ENCODE results near the gene RASIP1.
A peak's percentile ranks its signal among the peaks of the same experiment; 100 is the strongest.

Gene RASIP1

DNA sequence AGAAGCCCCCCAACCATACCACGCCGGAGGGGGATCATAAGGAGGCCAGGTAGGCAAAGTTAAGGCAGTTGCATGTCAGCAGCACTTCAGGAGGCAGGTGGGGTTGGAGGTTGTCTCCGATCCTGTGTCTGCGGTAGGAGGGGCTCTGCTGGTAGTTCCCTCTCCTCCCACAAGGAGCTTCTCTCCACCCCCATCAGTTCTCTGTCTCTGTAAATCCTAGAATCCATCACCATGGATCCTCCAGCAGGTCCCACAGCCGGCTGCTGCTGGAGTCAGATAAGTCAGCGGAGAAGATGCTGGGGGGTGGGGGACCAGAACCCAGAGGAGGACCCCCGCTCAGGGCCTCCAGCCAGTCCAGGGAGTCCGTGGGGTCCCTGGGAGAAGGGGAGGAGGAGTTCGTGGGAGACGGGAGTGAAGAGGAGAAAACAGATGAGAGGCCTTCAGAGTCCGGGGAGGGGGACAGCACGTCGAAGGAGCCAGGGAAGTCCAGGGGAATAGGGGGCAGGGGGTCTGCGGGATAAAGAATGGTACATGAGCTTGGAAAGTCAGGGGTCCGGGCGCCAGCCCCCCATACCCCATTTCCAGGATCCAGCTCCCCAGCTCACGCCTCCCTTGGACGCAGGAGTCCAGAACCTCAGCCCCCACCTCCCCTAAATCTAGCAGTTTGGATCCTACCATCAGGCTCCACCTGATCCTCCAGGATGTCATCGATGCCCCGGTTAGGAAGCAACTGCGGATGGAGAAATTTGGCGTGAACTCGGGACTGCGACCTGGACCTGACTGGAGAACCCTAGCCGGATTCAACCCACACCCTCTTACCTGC is 27.2 kb downstream of the RASIP1 start:
- TF ChIP-seq, protein P1, sequence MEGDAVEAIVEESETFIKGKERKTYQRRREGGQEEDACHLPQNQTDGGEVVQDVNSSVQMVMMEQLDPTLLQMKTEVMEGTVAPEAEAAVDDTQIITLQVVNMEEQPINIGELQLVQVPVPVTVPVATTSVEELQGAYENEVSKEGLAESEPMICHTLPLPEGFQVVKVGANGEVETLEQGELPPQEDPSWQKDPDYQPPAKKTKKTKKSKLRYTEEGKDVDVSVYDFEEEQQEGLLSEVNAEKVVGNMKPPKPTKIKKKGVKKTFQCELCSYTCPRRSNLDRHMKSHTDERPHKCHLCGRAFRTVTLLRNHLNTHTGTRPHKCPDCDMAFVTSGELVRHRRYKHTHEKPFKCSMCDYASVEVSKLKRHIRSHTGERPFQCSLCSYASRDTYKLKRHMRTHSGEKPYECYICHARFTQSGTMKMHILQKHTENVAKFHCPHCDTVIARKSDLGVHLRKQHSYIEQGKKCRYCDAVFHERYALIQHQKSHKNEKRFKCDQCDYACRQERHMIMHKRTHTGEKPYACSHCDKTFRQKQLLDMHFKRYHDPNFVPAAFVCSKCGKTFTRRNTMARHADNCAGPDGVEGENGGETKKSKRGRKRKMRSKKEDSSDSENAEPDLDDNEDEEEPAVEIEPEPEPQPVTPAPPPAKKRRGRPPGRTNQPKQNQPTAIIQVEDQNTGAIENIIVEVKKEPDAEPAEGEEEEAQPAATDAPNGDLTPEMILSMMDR (IDR thresholded peaks at IDR 0.05; ENCODE audit: insufficient read depth, low read depth, low read length, missing control alignments), result peak; percentile 44
- peak; percentile 45 for DNase-seq (ENCODE audit: low read depth)
- peak overlapping the region; percentile 70 for H3K4me3 ChIP-seq (ENCODE audit: low read length)

DNA sequence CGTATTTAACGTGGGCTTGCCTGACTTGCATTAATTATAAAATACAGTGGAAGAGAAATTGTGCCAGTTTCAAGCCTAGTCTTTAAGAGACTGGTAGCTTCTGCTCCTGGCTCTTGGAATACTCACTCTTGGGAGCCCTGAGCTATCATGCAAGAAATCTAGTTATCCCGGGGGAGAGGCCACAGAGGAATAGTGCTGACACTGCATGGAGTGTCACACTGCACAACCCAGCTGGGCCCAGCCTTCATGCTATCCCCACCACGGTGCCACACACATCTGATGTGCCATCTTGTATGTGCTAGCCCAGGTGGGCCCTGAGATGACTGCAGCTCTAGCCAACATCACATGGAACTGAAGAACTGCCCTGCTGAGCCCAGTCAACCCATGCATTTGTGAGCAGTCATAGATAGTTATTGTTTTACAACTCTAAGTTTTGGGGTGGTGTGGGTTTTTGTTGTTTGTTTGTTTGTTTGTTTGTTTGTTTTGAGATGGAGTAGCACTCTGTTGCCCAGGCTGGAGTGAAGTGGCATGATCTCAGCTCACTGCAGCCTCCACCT is 29.2 kb downstream of the RASIP1 start:
- DNase-seq (ENCODE audit: low read depth), result no peak

DNA sequence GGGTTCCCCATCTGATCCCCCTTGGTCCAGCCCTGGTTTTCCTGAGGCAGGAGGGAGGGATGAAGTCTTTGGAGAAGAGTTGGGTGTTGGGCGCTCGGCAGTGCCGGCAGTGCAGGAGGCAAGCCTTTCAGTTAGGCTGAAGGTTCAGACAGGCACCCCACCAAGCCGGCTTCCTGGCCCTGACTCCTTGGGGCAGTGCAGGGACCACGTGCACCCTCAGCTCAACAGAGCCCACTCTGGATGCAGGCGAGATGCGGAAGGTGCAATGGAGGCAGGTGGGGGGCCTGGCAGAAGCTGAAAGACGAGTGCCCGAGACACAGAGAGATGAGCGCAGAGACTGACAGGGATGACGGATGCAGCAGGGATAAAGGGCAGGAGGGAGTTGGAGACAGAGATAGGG is 31.9 kb downstream of the RASIP1 start:
- TF ChIP-seq, protein P1 (IDR thresholded peaks at IDR 0.05; ENCODE audit: insufficient read depth, low read depth, low read length, missing control alignments), result no peak
- no peak overlapping the region for H3K4me3 ChIP-seq (ENCODE audit: low read length)
- DNase-seq (ENCODE audit: low read depth), result no peak

More for the DNA sequence above, 29.2 kb downstream of the RASIP1 start:
- no peak overlapping the region for H3K4me3 ChIP-seq (ENCODE audit: low read length)
- TF ChIP-seq, protein P1 (IDR thresholded peaks at IDR 0.05; ENCODE audit: insufficient read depth, low read depth, low read length, missing control alignments), result no peak

DNA sequence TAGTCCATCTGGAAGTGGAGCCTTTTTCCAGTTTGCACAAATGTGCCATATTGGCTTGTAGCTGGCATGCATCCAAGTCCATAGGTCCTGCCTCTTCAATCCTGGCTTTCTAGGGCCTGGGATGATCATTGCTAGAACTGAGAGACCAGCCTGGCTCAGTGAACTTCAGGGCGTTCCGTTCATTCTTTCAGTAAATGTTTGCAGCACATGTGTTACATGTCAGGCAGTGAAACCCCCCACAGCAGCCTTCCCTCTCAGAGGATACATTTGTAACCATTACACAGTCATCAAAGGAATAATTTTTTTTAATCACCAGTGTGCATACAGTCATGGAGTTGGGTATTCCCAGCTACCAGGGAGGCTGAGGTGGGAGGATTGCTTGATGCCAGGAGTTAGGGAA is 35.0 kb downstream of the RASIP1 start:
- no peak for DNase-seq (ENCODE audit: low read depth)
- H3K4me3 ChIP-seq (ENCODE audit: low read length), result no peak overlapping the region
- TF ChIP-seq, protein P1 (IDR thresholded peaks at IDR 0.05; ENCODE audit: insufficient read depth, low read depth, low read length, missing control alignments), result no peak

DNA sequence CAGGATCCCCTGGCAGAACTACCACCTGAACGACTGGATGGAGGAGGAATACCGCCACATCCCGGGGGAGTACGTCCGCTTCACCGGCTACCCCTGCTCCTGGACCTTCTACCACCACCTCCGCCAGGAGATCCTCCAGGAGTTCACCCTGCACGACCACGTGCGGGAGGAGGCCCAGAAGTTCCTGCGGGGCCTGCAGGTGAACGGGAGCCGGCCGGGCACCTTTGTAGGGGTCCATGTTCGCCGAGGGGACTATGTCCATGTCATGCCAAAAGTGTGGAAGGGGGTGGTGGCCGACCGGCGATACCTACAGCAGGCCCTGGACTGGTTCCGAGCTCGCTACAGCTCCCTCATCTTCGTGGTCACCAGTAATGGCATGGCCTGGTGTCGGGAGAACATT is 37.1 kb downstream of the RASIP1 start:
- DNase-seq (ENCODE audit: low read depth), result no peak
- TF ChIP-seq, protein P1 (IDR thresholded peaks at IDR 0.05; ENCODE audit: insufficient read depth, low read depth, low read length, missing control alignments), result no peak
- no peak overlapping the region for H3K4me3 ChIP-seq (ENCODE audit: low read length)

DNA sequence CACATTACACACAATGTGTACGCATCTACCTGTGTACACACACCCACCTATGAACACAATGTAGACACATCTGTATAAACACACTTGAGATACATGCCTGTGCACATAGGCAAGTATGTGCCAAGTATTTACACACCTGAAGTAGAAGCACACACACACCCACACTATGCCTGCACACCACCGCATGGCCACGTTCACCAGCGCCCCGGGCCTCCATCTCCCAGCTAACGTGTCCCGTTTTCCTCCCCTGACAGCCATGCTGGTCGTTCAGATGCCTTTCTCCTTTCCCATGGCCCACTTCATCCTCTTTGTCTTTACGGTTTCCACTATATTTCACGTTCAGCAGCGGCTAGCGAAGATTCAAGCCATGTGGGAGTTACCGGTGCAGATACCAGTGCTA is 37.7 kb downstream of the RASIP1 start:
- no peak for DNase-seq (ENCODE audit: low read depth)
- TF ChIP-seq, protein P1 (IDR thresholded peaks at IDR 0.05; ENCODE audit: insufficient read depth, low read depth, low read length, missing control alignments), result no peak
- no peak overlapping the region for H3K4me3 ChIP-seq (ENCODE audit: low read length)

Measured in epithelial cell of esophagus (primary cell).